B cell (primary cell): Measurements from ENCODE around the gene TRABD.

Source experiments
- EZH2 ChIP-seq: IDR thresholded peaks from 2 replicates; pipeline ENCODE4 v1.6.1; 2012; ENCODE audit warnings: borderline replicate concordance, low read depth, mild to moderate bottlenecking, moderate library complexity, low read length; ENCODE audit not compliant: insufficient read depth, poor library complexity, severe bottlenecking
- TF ChIP-seq, protein P1 (sequence below): fragments of 200-600 bp; IDR thresholded peaks from one replicate; pipeline ENCODE4 v1.8.0; 2022; ENCODE audit warnings: antibody characterized with exemption, mild to moderate bottlenecking

DNA sequence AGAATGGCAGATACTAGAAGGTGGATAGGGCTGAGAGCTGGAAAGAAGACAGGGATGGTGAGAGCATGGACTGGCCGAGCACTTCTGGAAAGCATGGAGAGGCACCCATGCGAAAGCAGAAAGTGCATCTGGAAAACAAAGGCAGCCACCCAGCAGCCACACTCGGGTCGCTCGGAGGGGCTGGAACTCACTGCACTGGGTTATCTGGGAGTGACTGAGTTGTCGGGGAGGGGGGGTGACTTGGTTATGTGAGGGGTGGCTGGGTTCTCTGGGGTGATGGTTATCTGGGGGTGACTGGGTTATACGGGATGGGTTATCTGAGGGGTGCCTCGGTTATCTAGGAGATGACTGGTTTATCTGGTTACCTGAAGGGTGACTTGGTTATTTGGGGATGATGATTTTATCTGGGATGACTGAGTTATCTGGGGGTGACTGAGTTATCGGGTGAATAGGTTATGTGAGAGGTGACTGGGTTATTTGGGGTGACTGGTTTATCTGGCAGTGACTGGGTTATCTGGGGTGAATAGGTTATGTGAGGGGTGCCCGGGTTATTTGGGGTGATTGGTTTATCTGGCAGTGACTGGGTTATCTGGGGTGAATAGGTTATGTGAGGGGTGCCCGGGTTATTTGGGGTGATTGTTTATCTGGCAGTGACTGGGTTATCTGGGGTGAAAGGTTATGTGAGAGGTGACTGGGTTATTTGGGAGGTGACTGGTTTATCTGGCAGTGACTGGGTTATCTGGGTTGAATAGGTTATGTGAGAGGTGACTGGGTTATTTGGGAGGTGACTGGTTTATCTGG lies 17.8 kb upstream of the TRABD start:
- TF ChIP-seq EZH2: no peak
- TF ChIP-seq, protein P1, sequence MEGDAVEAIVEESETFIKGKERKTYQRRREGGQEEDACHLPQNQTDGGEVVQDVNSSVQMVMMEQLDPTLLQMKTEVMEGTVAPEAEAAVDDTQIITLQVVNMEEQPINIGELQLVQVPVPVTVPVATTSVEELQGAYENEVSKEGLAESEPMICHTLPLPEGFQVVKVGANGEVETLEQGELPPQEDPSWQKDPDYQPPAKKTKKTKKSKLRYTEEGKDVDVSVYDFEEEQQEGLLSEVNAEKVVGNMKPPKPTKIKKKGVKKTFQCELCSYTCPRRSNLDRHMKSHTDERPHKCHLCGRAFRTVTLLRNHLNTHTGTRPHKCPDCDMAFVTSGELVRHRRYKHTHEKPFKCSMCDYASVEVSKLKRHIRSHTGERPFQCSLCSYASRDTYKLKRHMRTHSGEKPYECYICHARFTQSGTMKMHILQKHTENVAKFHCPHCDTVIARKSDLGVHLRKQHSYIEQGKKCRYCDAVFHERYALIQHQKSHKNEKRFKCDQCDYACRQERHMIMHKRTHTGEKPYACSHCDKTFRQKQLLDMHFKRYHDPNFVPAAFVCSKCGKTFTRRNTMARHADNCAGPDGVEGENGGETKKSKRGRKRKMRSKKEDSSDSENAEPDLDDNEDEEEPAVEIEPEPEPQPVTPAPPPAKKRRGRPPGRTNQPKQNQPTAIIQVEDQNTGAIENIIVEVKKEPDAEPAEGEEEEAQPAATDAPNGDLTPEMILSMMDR: no peak
